Stimulated activated CD8-positive, alpha-beta memory T cell treated with anti-CD3 and anti-CD28 coated beads, Interleukin-15, amount 100 ng/mL, for 1 hour (primary cell): ENCODE data around the gene TECR.
"Not testable (repeated sequence)": the region's sequence is repeated elsewhere in the genome, so short reads cannot be mapped to it uniquely, and the experiment has no call there.

Experiments used
- DNase-seq: peaks from one replicate; pipeline ENCODE4 v3.0.0-alpha.2; 2020; ENCODE audit warnings: low read depth

The TECR gene, protein sequence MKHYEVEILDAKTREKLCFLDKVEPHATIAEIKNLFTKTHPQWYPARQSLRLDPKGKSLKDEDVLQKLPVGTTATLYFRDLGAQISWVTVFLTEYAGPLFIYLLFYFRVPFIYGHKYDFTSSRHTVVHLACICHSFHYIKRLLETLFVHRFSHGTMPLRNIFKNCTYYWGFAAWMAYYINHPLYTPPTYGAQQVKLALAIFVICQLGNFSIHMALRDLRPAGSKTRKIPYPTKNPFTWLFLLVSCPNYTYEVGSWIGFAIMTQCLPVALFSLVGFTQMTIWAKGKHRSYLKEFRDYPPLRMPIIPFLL

DNA sequence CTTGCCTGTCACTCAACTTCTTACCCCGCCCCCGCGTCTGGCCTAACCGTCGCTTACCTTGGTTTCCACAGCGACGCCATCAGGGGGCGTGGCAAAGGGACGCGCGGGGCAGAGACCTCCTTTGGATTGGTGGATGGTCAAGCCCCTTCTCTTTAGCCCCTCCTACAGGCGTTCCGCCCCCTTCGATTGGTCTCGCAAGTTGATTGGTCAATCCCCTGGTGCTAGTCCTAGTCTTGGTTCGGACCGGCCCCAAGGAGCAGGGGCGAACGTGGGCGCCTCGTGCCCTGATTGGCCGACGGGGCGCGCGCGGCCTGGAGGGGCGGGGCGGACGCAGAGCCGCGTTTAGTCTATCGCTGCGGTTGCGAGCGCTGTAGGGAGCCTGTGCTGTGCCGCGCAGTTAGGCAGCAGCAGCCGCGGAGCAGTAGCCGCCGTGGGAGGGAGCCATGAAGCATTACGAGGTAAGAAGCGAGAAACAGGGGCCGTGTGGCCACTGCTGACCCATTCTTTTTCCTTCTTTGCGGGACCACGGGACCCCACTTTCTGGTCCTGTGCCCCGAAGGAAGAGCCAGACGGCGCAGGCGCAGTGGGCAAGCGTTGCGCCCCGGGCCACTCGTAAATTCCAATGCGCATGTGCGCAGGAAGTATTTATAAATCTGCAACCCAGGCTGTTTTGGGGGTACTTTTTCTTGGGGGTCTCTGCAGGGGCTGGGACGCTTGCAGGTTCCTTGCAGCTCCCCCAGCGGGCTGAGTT is at the start of gene TECR:
TECR (plus strand) TSS at position 341 of the 751 bp plus-strand sequence; CDS start at position 444, 103 bp downstream.
- DNase-seq, result peak; percentile 100

DNA sequence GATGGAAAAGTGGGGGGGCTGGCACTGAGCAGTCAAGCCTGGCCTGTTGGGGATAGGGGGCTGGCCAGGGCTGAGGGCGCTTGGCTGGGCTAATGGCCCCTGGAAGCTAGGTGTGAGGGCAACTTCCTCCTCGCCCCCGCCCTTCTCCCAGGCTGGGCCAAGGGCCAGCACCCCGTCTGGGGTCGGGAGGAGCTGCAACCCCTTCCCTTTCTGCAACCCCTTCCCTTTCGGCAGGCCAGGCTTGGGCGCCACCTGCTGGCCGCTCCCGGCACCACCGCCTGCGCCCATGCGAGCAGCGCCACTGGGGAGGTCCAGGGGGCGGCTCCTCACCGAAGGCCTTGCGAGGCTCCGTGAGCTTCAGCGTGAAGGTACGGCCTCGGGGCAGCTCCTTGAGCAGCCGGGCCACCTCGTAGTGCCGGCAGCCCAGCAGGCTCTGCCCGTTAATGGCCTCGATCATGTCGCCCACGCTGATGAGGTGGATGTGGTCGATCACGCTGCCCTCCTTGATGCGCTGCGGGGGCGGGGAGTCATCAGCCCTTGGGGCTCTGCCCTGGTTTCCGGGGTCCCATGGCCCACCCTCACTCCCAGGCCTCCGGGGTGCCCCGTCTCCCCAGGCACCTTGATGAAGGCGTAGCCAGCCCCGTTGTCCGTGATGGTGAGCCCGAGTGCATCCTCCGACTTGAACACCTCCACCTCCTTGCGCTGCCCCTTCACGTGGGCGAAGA is 49.3 kb upstream of the TECR start:
- DNase-seq, result peak; percentile 40

GRCh38 chr19:14480700-14481079 is 48.7 kb upstream of the TECR start:
- DNase-seq, result no peak

GRCh38 chr19:14482172-14482941 is 47.0 kb upstream of the TECR start:
- no peak for DNase-seq

- DNase-seq, result no peak
Observed at GRCh38 chr19:14487370-14488125, 41.8 kb upstream of the TECR start.

GRCh38 chr19:14492756-14493337 is 36.5 kb upstream of the TECR start:
- no peak for DNase-seq

DNA sequence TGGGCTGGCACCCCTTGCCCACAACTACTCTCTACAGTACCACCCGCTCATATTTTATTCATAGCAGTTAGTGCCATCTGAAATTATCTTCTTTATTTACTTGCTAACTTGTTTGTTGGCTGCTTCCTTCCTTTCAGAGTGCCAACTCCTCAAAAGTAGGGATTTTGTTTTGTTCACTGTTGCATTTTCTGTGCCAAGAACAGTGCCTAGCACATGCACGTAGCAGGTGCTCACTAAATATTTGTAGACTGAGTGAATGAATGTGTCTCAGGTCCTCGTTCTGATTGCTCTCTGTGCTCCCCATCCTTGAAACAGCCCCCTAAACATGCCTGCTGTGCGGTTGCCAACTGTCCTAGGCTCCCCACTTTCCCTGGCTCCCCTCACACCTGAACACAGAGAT is 35.0 kb upstream of the TECR start:
- DNase-seq, result no peak

- DNase-seq, result no peak
Observed at GRCh38 chr19:14494910-14495671, 34.3 kb upstream of the TECR start.

DNA sequence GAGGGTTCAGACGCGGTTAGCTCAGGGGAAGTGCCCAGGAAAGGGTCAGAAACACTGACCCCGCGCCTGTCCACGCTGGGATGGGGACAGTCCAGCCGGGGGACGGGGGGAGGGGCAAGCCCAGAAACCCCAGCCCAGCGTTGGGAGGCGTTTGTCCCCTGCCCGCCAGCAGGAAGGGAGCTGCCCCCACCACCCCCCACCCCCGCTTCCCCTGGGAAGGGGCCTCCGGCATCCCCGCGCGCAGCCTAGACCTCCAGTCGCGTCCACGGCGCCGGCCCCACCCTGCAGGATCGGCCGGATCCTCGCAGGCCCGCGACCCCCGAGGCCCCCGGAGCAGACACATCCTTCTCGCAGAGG is 33.7 kb upstream of the TECR start:
- no peak for DNase-seq

DNA sequence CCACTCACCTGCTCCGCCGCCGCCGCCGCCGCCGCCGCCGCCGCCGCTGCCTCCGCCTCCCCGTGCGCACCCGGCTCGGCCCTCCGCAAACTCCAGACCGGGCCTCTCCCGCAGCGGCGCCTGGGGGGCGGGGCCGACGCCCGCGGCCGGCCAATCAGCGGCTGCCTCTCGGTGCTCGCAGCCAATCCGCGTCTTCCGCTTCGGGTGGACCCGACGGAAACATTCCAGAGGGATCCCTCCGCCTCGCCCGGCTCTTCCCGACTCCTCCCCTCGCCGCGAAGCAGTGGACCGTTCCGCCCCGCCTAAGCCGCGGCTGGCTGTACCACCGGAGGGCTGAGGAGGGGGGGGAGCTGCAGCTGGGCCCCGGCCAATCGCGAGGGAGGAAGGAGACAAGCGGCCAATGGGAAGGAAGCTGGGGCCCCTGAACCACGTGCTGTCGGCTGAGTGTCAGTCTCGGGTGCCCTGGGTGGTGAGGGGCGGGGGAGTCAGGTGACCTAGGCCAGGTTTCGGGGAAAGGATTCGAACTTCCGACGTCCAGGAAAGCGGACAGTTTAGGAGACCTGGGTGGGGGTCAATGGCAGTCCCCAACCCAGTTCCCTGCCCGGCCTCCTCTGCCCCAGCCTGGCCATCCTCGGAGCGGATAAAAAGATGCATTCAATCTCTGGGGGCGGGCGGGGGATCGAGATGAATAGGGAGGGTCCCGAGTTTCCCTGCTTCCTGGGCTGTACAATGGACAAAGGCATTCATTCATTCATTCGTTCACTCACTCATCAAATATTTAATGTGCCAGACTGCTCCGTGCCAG is 33.2 kb upstream of the TECR start, which contains the start of gene GIPC1:
GIPC1 (minus strand) TSS at position 99 of the 805 bp plus-strand sequence. CDS start 13,151 bp downstream, outside the sequence.
- peak; percentile 56 for DNase-seq

- no peak for DNase-seq
Observed at GRCh38 chr19:14496834-14497227, 32.6 kb upstream of the TECR start.

DNA sequence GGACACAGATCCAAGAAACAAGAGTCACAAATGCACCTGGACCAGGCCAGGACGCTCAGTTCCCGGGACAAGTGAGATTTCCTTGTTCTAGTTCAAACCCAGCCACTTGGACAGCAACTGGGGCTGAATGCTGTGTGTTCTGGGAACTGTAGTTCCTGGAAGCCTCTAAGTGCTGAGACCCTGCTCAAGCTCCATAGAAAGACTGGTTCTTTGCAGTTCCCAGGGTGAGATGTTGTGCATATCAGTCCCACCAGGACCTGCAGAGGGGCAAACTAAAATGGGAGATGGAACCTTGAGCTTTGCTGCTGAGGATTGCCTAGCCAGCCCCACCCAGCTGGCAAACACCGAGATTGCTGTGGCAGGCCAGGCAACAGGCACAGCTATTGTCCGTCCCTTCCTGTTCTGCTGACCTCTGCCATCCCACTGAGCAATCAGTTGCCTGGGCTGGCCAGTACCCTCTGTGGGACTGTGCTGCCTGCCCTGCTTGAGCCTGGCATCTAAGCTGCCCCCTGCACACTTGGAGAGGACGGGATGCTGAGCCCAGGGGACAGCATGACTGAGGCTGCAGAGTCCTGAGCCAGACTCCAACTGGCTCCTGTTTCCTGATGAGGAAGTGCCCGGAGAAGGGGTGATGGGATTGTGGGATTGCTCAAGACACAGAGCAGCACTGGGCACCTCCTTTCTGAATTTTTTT is 32.0 kb upstream of the TECR start:
- DNase-seq, result no peak

GRCh38 chr19:14502334-14503092 is 26.9 kb upstream of the TECR start:
- no peak for DNase-seq

GRCh38 chr19:14503285-14503684 is 26.1 kb upstream of the TECR start:
- no peak for DNase-seq

DNA sequence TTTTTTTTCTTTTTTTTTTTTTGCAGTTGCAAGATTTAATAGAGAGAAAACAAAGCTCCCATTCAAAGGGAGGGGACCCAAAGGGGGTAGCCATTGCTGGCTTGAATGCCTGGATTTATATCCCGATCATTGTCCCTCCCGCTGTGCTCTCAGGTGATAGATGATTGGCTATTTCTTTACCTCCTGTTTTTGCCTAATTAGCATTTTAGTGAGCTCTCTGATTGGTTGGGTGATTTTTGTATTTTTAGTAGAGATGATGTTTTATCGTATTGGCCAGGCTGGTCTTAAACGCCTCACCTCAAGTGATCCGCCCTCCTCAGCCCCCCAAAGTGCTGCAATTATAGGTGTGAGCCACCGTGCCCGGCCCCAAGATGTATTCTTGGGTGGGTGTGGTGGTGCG is 24.8 kb upstream of the TECR start:
- DNase-seq, result not testable (repeated sequence)

DNA sequence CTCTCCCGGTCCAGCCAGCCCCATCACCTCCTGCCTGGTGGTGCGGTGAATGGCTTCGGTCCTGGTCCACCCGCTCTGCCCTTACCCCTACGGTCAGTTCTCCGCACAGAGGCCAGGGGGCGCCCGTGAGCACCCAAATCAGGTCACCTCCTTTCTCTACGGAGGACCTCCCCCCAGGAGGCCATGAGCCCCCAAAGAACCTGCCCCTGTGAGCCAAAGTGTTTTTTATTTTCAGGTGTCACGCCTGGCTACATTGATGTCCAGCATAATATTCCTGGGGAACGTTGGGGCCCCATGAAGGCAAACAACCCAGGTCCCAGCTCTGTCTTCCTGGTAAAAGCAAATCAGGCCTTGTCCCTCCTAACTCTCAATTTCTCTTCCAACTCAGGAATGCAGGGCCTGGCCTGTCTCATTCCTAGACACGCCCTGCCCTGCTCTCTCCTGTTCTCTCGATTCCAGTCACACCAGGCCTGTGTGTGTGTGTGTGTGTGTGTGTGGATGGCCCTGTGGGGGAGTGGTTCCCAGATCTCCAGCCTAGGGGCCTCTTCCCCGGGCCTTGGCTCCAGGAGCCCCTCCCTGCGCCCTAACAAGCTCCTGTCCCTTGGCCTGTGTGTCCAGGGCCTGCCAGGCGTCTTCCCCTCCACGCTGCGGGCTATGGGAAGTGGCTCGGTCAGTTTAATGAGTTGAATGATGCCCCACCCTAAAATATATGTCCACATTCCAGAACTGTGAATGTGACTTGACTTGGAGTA is 23.7 kb upstream of the TECR start:
- DNase-seq, result peak; percentile 43
